HG03521 (cell line): Measurements from ENCODE around the gene CRYBB2.
"Not testable (repeated sequence)": the region's sequence is repeated elsewhere in the genome, so short reads cannot be mapped to it uniquely, and the experiment has no call there.

Experiments used
- ATAC-seq: cut with Tn5 transposase; IDR thresholded peaks from one replicate; pipeline ENCODE4 v1.9.1; 2021; ENCODE audit warnings: mild to moderate bottlenecking, moderate library complexity; ENCODE audit not compliant: unreplicated experiment

Gene CRYBB2

GRCh38 chr22:25219211-25219689 lies at the start of gene CRYBB2:
TSS of gene CRYBB2 (plus strand) at chr22:25219639. CDS start at chr22:25221430, 1,791 bp downstream.
- no peak for ATAC-seq

- no peak for ATAC-seq
Measured at GRCh38 chr22:25170426-25170980, 48.9 kb upstream of the CRYBB2 start.

GRCh38 chr22:25172153-25172552 lies 47.3 kb upstream of the CRYBB2 start:
- ATAC-seq: no peak

- ATAC-seq: no peak
Measured at GRCh38 chr22:25174156-25174887, 45.1 kb upstream of the CRYBB2 start.

GRCh38 chr22:25174888-25175411 lies 44.5 kb upstream of the CRYBB2 start:
- no peak for ATAC-seq

GRCh38 chr22:25176175-25176574 lies 43.3 kb upstream of the CRYBB2 start:
- ATAC-seq: no peak

GRCh38 chr22:25176799-25177198 lies 42.6 kb upstream of the CRYBB2 start:
- no peak for ATAC-seq

GRCh38 chr22:25177226-25177625 lies 42.2 kb upstream of the CRYBB2 start:
- ATAC-seq: no peak

GRCh38 chr22:25177895-25178294 lies 41.5 kb upstream of the CRYBB2 start:
- no peak for ATAC-seq

- ATAC-seq: not testable (repeated sequence)
Measured at GRCh38 chr22:25178348-25178747, 41.1 kb upstream of the CRYBB2 start.

- ATAC-seq: not testable (repeated sequence)
Measured at GRCh38 chr22:25178869-25179631, 40.4 kb upstream of the CRYBB2 start.

- ATAC-seq: no peak
Measured at GRCh38 chr22:25182131-25183110, 37.0 kb upstream of the CRYBB2 start.

GRCh38 chr22:25183949-25184619 lies 35.4 kb upstream of the CRYBB2 start:
- ATAC-seq: no peak

GRCh38 chr22:25186140-25186539 lies 33.3 kb upstream of the CRYBB2 start:
- no peak for ATAC-seq

GRCh38 chr22:25187469-25187868 lies 32.0 kb upstream of the CRYBB2 start:
- ATAC-seq: no peak

- no peak for ATAC-seq
Measured at GRCh38 chr22:25192406-25192805, 27.0 kb upstream of the CRYBB2 start.

- ATAC-seq: no peak
Measured at GRCh38 chr22:25193130-25193529, 26.3 kb upstream of the CRYBB2 start.

- ATAC-seq: no peak
Measured at GRCh38 chr22:25193548-25193947, 25.9 kb upstream of the CRYBB2 start.

- ATAC-seq: no peak
Measured at GRCh38 chr22:25196326-25196725, 23.1 kb upstream of the CRYBB2 start.

GRCh38 chr22:25197340-25197739 lies 22.1 kb upstream of the CRYBB2 start:
- ATAC-seq: no peak
